GM21576 (cell line): ENCODE results near the gene KMT5C.
"Not testable (repeated sequence)": the region's sequence is repeated elsewhere in the genome, so short reads cannot be mapped to it uniquely, and the experiment has no call there.

Source experiments
- ATAC-seq: cut with Tn5 transposase; IDR thresholded peaks from one replicate; pipeline ENCODE4 v1.9.1; 2021; ENCODE audit warnings: mild to moderate bottlenecking, moderate library complexity; ENCODE audit not compliant: unreplicated experiment

KMT5C gene

DNA sequence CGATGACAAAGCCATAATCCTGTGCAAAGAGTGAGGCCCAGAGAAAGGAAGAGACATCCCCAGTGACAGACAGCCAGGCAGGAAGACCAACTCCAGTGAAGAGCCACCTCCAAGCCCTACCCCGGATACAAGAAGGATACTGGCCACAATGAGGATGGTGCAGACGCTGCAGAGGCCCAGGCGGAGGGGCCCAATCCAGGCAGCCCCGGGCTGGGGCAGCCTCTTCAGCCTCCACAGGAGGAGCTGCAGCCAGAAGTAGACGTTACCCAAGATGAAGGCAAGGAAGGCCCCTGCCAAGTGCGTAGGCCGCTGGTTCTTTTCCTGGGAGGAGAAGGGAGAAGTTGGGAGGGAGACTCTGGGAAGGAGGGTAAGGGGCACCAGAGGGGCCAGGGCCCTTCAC lies 23.0 kb upstream of the KMT5C start:
- ATAC-seq: no peak

DNA sequence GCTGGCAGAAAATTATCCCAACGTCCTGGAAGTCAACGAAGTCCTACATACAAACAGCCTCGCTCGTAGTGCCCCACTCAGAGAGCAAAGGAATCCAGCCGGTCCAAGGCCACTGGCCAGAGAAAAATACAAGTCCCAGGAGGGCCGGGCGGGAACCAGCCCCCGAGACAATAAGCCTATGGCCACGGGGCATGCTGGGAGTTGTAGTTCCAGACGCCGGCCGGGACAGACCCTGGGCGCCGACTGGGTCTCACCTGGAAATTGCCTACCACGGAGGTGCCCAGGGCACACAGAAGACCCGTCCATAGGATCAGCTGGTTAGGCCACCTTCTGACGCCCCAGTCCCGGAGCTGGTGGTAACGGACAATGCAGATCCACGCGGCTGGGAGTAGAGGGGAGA lies 19.9 kb upstream of the KMT5C start:
- no peak for ATAC-seq

DNA sequence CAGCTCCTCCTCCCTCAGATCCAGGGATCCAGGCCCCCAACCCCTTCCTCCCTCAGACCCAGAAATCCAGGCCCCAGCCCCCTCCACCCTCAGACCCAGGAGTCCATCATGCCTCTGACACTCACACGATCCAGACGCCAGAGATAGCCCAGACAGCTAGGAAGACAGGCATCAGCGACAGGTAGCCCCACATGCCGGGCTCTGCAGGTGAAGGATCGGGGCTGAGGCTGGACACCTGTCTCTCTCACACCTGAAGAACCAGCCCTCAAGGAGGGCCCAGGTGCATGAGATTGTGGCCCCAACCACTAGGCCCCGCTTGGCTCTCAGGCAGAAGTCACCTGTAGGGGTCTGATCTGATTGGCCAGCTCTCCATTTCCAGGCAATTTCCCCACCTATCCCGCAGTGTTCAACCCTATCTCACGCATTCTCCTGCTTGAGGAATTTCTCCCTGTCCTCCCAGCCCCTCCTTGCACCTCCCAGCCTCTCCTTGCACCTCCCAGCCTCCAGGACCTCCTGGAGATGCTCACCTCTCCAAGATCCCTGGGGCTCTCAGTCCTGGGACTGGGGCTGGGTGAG lies 18.7 kb upstream of the KMT5C start:
- ATAC-seq: no peak

DNA sequence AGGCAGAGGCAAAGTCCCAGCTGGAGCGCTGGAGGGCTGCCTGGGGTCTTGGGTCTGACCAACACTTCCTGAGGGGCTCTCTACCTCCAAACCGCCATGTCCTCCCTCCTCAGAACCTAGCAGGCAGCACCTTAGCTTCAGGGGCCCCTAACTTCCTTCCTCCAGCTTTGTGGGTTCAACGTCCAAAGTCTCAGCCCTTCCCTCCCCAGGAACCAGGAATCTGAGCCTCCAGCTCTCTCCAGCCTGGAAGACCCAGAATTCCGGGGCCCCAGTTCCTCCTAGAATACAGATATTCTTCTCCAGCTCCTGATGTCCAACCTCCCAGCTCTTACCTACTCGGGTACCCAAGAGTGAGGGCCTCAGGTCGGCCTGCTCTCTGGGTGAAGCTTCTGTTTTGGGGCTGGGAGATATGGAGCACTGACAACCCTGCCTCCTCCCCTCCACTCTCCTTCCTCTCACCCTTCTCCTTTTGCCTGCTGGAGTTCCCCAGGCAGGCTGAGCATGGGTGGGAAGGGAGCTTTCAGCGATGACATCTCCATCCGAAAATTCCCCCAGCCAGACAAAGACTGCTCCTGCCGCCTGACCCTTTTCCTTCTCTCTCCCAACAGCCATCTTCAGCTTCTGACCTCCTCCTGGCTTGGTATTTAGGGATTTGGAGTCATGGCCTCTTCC lies 18.1 kb upstream of the KMT5C start:
- no peak for ATAC-seq

DNA sequence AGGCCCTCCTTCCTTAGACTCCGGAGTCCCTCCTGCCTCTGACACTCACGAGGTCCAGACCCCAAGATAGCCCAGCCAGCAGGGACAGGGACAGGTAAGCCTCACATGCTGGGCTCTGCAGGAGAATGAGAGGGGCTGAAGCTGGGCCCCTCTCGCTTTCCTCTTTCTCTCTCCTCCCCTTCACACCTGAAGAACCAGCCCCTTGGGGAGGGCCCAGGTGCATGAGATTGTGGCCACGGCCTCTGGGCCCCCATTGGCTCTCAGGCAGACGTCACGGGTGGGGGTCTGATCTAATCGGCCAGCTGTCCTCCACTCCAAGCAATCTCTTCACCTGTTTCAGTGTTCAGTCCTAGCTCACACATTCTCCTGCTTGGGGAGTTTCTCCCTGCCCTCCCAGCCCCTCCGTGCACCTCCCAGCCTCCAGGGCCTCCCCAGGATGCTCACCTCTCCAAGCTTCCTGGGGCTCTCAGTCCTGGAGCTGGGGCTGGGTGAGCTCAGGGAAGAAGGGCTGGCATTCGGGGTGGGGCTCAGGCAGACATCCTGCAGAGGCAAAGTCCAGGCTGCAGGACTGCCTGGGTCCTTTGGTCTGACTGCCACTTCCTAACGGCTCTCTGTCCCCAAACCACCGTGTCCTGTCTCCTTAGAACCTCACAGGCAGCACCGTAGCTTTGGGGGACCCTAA lies 17.3 kb upstream of the KMT5C start:
- ATAC-seq: no peak

DNA sequence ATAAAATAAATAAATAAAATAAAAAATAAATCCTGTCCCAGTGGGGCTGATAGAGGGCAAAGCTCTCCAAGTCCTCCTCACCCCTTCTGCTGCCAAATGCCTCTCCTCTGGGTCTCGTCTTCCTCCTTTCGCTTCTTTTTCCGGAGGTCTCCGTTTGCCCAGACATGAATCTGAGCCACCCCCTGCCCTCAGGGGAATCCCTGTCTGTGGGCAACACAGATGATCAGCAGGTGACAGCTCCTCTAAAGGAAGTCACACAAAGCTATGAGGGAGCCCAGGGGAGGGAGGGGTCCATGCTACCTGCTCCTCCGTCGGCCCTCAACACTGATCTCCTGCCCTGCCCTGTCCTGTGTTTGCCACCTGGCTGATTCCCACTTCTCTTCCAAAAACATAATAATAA lies 15.0 kb upstream of the KMT5C start:
- ATAC-seq: no peak

DNA sequence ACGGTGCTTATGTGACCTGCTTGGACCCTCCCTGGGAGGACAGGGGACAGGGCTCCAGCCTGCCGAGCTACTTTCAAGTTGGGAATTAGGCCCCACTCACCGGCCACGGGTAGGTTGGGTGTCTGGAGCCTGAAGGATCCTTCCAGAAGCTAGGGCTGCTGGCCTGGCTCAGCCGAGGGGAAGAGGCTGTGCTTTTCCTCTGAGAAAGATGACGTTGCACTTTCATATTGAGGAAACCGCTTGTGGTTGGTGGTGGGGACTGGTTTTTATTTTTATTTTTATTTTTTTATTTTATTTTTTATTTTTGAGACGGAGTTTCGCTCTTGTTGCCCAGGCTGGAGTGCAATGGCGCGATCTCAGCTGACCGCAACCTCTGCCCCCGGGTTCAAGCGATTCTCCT lies 14.5 kb upstream of the KMT5C start, which contains the start of gene TMEM150B:
Gene TMEM150B (minus strand): TSS at position 170 of the 400 bp plus-strand sequence. CDS start 4,305 bp downstream, outside the sequence.
- ATAC-seq: no peak

- ATAC-seq: not testable (repeated sequence)
Observed at GRCh38 chr19:55328774-55329318, 10.8 kb upstream of the KMT5C start.

DNA sequence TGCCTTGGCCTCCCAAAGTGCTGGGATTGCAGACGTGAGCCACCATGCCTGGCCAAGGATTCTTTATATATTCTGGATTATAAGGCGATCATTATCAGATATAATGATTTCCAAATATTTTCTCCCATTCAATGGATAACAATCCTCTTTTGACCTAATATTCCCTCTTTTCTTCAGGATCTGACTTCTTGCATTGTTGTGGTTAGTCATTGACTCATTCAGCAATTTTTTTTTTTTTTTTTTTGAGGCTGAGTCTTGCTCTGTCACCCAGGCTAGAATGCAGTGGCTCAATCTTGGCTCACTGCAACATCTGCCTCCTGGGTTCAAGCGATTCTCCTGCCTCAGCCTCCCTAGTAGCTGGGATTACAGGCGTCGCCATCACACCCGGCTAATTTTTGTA lies 9.9 kb upstream of the KMT5C start:
- ATAC-seq: not testable (repeated sequence)

DNA sequence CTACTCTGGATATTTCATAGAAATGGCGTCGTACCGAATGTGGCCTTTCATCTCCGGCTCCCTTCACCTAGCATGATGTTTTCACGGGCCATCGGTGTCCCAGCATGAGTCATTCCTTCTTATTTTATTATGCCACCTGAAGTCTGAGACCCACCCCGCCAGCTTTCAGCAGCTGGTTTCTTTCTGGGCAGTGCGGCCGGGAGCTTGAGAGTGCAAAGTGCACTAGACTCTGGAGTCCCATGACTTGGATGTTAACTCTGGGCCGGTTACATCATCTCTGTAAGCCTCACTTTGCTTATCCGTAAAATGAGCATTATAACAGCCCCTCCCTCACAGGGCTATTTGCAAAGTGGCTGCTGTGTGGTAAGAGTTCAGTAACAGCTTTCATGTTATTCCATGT lies 5.8 kb upstream of the KMT5C start:
- ATAC-seq: no peak

DNA sequence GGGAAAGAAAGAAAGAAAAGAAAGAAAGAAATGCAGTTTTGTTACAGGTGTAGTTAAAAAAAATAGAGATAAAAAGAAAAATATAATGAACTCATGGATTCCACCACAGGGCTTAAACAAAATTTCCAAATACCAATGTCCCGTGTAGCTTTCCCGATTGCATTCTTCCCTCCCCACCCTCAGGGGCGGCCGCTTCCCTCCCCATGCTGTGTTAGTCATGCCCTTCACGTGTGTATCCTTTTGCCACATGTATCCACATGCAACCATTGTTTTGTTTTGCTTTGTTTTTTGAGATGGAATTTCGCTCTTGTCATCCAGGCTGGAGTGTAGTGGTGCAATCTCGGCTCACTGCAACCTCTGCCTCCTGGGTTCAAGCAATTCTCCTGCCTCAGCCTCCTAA lies 3.6 kb upstream of the KMT5C start:
- no peak for ATAC-seq

DNA sequence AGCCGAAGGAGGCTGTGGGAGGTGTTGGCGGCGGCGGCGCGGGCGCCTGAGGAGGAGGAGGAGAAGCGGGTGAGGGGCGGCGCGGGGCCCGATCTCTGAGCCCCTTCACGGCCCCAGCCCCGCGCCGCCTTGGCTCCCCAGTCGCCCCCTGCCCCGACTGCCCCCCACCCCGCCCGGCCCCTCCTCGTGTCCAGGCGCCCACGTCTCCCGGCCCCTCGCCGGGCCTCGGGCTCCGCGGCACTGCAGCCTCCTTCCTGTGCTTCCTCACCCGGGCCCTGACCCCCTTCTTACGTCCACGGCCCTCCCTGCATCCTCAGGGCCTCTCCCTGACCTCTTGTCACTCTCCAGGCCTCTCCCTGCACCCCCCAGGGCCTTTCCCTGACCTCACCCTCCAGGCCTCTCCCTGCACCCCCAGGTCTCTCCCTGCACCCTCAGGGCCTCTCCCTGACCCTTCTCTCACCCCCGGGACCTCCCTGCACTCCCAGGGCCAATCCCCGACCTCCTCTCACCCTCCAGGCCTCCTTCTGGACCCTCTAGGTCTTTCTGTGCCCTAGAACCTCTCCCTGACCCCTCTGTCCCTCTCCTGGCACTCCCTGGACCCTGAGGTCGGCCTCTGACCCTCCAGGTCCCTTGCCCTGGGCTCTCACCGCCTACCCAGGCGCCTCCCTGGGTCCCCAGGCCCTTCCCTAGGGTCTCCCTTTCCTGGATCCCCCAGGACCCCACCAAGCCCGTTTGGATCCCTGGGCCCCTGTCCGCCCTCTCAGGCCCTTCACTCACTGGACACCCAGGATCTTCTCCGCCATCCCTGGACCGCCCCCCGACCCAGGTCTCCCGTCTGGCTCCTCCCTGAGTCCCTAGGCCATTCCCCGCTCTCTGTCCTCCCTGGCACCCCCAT lies 460 bp downstream of the KMT5C start:
- no peak for ATAC-seq

GRCh38 chr19:55340784-55341147 lies 1.1 kb downstream of the KMT5C start:
- no peak for ATAC-seq

- no peak for ATAC-seq
Observed at GRCh38 chr19:55341171-55341588, 1.5 kb downstream of the KMT5C start.

DNA sequence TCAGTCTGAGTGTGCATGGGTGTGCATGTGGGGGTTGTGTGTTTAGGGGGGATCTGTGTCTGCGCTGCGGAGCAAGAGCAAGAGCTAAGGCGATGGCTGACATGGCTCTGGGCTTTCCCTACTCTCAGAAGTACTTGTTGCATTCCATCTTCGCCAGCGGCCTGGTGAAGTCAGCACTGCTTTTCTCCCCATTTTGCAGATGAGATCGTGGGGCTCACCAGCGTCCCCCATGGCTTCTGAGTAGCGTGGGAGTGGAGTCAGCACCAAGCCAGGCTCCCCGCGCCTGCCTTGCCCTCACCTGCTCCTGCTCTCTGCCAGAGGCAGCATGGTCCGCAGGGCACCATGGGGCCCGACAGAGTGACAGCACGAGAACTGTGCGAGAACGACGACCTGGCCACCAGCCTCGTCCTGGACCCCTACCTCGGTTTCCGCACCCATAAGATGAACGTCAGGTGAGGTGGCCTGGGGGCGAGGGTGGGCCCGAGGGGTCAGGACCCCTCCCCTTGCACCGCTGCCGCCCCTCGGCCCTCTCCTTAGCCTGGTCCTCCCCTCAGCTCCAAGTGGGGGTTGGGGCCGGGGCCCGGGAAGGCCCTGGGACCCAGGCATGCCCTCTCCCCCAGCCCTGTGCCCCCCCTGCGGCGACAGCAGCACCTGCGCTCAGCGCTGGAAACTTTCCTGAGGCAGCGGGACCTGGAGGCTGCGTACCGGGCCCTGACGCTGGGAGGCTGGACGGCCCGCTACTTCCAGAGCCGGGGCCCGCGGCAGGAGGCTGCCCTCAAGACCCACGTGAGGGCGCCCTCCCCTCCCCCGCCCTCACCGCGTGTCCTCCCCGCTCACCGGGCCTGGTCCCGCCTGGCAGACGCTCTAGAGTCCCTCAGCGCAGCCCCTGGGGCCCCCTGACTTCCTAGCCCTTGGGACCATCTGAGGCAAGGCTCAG lies 2.2 kb downstream of the KMT5C start:
- no peak for ATAC-seq

GRCh38 chr19:55344444-55344843 lies 4.8 kb downstream of the KMT5C start:
- ATAC-seq: no peak

DNA sequence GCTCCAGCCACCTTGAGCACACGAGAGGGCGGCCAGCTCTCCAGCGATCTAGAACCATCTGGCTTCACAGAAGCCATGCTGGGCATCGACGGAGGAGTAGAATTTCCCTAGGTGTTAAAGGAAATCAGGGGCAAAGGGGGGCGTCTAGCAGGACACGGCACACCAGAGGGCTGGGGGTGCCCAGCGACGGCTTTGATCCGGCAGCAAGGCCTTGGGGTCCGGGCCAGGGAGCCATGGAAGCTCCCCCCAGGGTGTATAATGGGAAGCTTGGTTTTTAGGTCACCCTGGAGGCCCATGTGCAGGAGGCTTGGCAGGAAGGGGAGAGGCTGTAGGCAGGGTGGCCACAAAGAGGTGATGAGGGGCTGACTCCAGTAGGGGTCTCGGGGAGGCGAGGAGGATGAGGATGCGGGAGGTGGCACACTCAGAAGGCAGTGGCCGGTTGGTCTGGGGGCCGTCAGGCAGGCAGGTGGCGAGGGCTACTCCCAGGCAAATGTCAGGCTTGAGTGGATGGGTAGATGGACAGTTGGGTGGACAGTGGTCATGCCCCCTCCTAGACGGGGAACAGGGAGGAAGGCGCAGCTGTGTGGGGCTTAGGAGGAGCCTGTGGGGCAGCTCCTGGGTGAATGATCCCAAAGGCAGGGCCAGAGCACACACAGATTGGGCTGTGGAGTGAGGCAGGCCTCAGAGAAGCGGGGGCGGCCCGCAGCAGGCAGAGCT lies 5.6 kb downstream of the KMT5C start:
- no peak for ATAC-seq

GRCh38 chr19:55345818-55346724 lies 6.4 kb downstream of the KMT5C start:
- ATAC-seq: no peak
